Ovary (tissue), 9 donors: ENCODE data around the gene HERPUD1. TPM values are rescaled to one million over a fixed set of nuclear protein-coding genes. Genes with fewer than 3 reads are reported as not detected.

ENCODE experiments used
- DNase-seq, 5 donors: peaks; one replicate each; pipeline ENCODE4 v3.0.0-alpha.2; 2019 to 2020
- H3K27ac ChIP-seq, 2 donors: fragments of 200-600 bp; one replicate each; pipeline versions ENCODE4 v1.5.1 to v1.8.0; 2019 to 2022
- H3K27me3 ChIP-seq: fragments of 200-600 bp; one replicate; pipeline ENCODE4 v1.8.0; 2022
- H3K36me3 ChIP-seq: fragments of 200-600 bp; sonication (generic); one replicate; pipeline ENCODE4 v1.5.1; 2019
- H3K4me1 ChIP-seq: one replicate; pipeline ENCODE4 v1.8.1; 2013; ENCODE audit warnings: mild to moderate bottlenecking, moderate library complexity; ENCODE audit not compliant: insufficient read depth
- H3K4me3 ChIP-seq: fragments of 200-600 bp; sonication (generic); one replicate; pipeline ENCODE4 v1.5.1; 2017
- H3K9me3 ChIP-seq, 2 donors: fragments of 200-600 bp in 1 of 2; sonication (generic) in 1 of 2; one replicate each; pipeline versions ENCODE4 v1.5.1 to v1.8.1; 2013 to 2019; ENCODE audit warnings: mild to moderate bottlenecking in 1 of 2, moderate library complexity in 1 of 2
- EP300 ChIP-seq: sonication (generic); formaldehyde crosslinking; IDR thresholded peaks from one replicate; pipeline ENCODE4 v1.6.1; 2017; ENCODE audit warnings: antibody characterized with exemption
- POLR2A ChIP-seq: fragments of 450-650 bp; IDR thresholded peaks from one replicate; pipeline ENCODE4 v1.6.1; 2017; ENCODE audit warnings: antibody characterized with exemption, mild to moderate bottlenecking, moderate library complexity
- WGBS, 3 donors: extraction: QIAGEN DNeasy Blood & Tissue Kit in 1 of 3; methylation state at CpG; one replicate each; pipeline versions ENCODE4 v1.1.5 to v1.1.7; 2013 to 2017; 5-methylcytosine and 5-hydroxymethylcytosine counted together
- intact Hi-C, 4 donors: fragments of 100-400 bp; cut with DNase I; formaldehyde crosslinking; loops; one replicate each; pipeline versions ENCODE4 v1.11.0 to v1.15.1; 2022 to 2023
- polyA plus RNA-seq, 2 donors: library from polyadenylated mRNA; stranded (reverse); fragments of 200-250 nt in 1 of 2; fragments of 350-450 nt in 1 of 2; fragmentation: Illumina TruSeq in 1 of 2; extraction: RNeasy Lipid Tissue Mini Kit (QIAGEN cat#74804) in 1 of 2; gene quantifications; one replicate each; pipeline ENCODE4 v1.2.3, GENCODE V29; 2013 to 2014
- total RNA-seq, 7 donors: library from RNA; depleted of rRNA in 2 of 7; stranded (reverse); fragments of >200 nt in 2 of 7; fragmentation: NEBNext Ultra II Directional in 3 of 7; extraction: Animal tissue kit (Norgen Biotek cat#: 25700) in 3 of 7; gene quantifications; one replicate each; pipeline versions ENCODE4 v1.1.0 to v1.2.4, GENCODE V29; 2016 to 2023
- TF ChIP-seq, protein P1 (sequence below), 3 donors: fragments of 450-650 bp in 2 of 3; fragments of 200-600 bp in 1 of 3; IDR thresholded peaks; one replicate each; pipeline versions ENCODE4 v1.5.1 to v1.8.0; 2016 to 2022; ENCODE audit warnings: antibody characterized with exemption in 3 of 3, mild to moderate bottlenecking in 1 of 3
- donor health status: DM: no; HTN: no; CAD: no; lungs with moderate emphysema.
- donor health status: DM: no; HTN: no; CAD: no.
- donor health status: Bipolar disorder and iron deficiency.
- donor health status: DM: yes; HTN: yes; CAD: no.
- donor health status: DM: no; HTN: no; CAD: no.
- donor health status: DM: yes; HTN: yes; CAD: no.

Gene HERPUD1
- total and polyA plus RNA-seq, 9 donors, result 95.4 to 299 (median 192) TPM

DNA sequence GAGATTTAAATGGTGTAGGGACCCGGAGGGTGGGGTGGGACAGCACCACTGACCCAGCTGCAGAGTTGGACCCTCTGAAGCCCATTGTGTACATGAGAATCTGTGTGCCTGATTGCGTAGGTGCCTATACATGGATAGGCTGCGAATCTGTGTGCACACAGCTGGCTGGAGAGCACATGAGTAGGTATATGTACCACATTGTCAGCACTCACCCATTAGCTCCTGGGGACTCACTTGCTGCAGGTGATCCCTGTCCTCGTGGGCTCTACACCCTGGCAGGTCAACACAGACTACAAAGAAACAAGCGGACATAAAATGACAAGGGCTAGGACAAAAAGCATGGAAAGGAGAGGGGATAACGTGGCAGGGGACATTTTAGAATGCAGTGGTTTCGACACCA, 18.5 kb downstream of the HERPUD1 start:
- Histone ChIP-seq H3K27me3 (no peaks in the 10 kb centered on the region), H3K9me3 (no peaks in the 10 kb centered on the region), H3K27ac (no peak overlapping the region), H3K4me1 (peaks cover 1% of the 10 kb centered on the region), H3K4me3 (no peak overlapping the region), H3K36me3 (no peaks in the 10 kb centered on the region)
- DNase-seq, result no peak
- TF ChIP-seq EP300 (no peak), POLR2A (no peak)
- TF ChIP-seq, protein P1, sequence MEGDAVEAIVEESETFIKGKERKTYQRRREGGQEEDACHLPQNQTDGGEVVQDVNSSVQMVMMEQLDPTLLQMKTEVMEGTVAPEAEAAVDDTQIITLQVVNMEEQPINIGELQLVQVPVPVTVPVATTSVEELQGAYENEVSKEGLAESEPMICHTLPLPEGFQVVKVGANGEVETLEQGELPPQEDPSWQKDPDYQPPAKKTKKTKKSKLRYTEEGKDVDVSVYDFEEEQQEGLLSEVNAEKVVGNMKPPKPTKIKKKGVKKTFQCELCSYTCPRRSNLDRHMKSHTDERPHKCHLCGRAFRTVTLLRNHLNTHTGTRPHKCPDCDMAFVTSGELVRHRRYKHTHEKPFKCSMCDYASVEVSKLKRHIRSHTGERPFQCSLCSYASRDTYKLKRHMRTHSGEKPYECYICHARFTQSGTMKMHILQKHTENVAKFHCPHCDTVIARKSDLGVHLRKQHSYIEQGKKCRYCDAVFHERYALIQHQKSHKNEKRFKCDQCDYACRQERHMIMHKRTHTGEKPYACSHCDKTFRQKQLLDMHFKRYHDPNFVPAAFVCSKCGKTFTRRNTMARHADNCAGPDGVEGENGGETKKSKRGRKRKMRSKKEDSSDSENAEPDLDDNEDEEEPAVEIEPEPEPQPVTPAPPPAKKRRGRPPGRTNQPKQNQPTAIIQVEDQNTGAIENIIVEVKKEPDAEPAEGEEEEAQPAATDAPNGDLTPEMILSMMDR (IDR thresholded peaks at IDR 0.05), result no peak
- intact Hi-C loops, result loop anchor here in 3 of 4 donors (5.0 kb wide), 1 partner anchor 83 kb away; the partner anchor contains the start of gene SLC12A3 (in 3 of the 3)
- WGBS, 3 donors, result 88 to 93% (median 89%) methylated on average over 7 of the region's 7 CpGs

DNA sequence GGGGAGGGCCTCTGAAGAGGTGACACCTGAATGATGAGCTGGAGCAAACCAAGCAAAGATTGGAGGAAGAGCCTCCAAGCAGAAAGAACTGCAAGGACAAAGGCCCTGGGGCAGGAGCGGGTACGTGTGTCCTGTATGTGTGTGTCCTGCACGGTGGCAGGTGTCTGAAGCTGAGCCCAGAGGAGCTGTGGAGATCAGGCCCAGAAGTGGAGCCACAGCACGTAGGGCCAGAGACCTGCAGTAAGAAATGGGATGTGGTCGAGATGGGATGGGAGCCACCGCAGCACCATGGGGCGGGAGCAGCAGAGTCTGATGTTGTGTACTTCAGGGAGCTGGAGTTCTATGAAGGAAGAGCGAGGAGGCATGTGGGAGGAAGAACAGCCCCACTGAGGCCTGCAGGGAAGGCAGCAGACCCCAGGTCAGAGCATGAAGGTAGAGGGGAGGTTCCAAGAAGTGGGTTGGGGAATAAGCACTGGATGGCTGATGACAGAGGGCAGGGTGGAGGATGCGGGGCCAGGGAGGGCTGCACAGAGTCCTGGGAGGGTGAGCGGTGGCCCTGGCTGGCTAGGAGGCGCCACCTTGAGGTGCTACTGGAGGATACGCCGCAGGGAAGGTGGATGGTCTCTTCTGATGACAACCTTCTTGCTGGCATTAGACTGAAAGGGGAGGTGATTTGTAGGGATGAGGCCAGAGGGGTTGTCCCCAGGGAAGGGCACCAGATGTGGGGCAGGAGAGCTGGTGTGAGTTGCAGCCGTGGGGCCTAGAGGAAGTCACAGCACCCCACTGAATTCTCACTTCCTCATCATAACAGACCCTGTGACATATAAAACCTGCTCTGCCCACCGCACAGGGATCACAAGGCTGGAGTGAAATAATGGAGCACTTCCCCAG, 19.2 kb downstream of the HERPUD1 start:
- intact Hi-C loops, result loop anchor here in 3 of 4 donors (5.0 kb wide), 1 partner anchor 84 kb away; the partner anchor contains the start of gene SLC12A3 (in 3 of the 3)
- Histone ChIP-seq H3K27ac (no peak overlapping the region), H3K4me3 (no peak overlapping the region), H3K4me1 (no peaks in the 10 kb centered on the region), H3K27me3 (no peaks in the 10 kb centered on the region), H3K9me3 (no peaks in the 10 kb centered on the region), H3K36me3 (no peaks in the 10 kb centered on the region)
- peak; percentile 39 to 73 (median 52) for DNase-seq
- 56 to 62% (median 57%) methylated on average over 15 of the region's 15 CpGs for WGBS, 3 donors
- TF ChIP-seq, protein P1 (IDR thresholded peaks at IDR 0.05), result peak in 2 of 3 donors; percentile 28 to 42
- TF ChIP-seq EP300, result no peak

DNA sequence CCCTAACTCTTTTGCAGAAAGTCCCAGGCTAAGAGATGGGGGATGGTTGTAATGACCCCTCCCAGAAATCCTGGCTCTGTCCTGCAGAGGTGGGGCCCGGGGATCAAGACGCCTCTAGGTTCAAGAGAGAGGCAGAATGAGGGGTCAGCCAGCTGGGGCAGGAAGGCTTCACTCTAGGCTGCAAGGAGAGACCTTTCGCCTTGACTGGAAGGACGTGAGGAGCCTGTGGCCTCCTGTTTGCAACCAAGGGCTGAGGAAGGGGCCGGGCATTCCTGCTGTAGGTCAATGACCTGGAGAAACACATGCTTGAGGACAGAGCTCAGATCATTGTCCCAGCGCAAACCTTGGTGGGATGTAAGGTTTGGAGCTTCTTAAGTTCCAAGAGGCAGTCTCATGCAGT, 21.1 kb downstream of the HERPUD1 start:
- Histone ChIP-seq H3K4me3 (no peak overlapping the region), H3K27ac (no peak overlapping the region), H3K9me3 (no peaks in the 10 kb centered on the region), H3K4me1 (no peaks in the 10 kb centered on the region), H3K27me3 (no peaks in the 10 kb centered on the region), H3K36me3 (no peaks in the 10 kb centered on the region)
- no peak for TF ChIP-seq POLR2A
- no peak for TF ChIP-seq EP300
- TF ChIP-seq, protein P1 (IDR thresholded peaks at IDR 0.05), result no peak
- intact Hi-C loops, result loop anchor here in 3 of 4 donors (5.0 kb wide), 1 partner anchor 86 kb away; the partner anchor contains the start of gene SLC12A3 (in 3 of the 3)
- peak in 1 of 5 donors; percentile 21 for DNase-seq
- WGBS, 3 donors, result 81 to 92% (median 85%) methylated on average over 6 of the region's 6 CpGs

DNA sequence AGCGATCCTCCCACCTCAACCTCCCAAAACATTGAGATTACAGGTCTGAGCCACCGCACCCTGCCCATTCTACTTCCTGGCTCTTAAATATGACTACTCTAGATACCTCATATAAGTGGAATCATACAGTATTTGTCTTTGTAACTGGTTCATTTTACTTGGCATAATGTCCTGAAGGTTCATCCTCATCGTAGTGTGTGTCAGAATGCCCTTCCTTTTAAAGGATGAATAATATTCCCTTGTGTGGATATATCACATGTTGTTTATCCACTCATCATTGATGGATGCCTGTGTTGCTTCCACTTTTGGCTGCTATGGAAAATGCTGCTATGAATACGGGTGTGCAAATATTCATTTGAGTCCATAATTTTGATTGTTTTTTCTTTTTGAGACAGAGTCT, 24.1 kb downstream of the HERPUD1 start:
- no peak for DNase-seq
- H3K4me1 ChIP-seq, result peaks cover 5% of the 10 kb centered on the region
- H3K27me3 ChIP-seq, result no peaks in the 10 kb centered on the region
- H3K9me3 ChIP-seq, result no peaks in the 10 kb centered on the region
- TF ChIP-seq, protein P1 (IDR thresholded peaks at IDR 0.05), result no peak
- TF ChIP-seq POLR2A (no peak), EP300 (no peak)
- H3K27ac ChIP-seq, result no peak overlapping the region
- intact Hi-C loops, result no loop called here
- no peak overlapping the region for H3K4me3 ChIP-seq
- no peaks in the 10 kb centered on the region for H3K36me3 ChIP-seq
- WGBS, 3 donors, result 89 to 91% (median 90%) methylated on average over 4 of the region's 4 CpGs
